Activated T-cell treated with anti-CD3 and anti-CD28 coated beads, Interleukin-2, amount 50 U/mL, for 24 hours (primary cell): ENCODE results near the gene G6PC3.
"Not testable (repeated sequence)": the region's sequence is repeated elsewhere in the genome, so short reads cannot be mapped to it uniquely, and the experiment has no call there.

Experiments used
- DNase-seq: peaks from one replicate; pipeline ENCODE4 v3.0.0-alpha.2; 2020
- H3K27ac Mint-ChIP-seq: 2 replicates; pipeline ENCODE4 v1.8.0; 2020; ENCODE audit warnings: mild to moderate bottlenecking, mixed read lengths
- H3K27me3 Mint-ChIP-seq: 2 replicates; pipeline ENCODE4 v1.8.0; 2020; ENCODE audit warnings: mixed read lengths
- H3K36me3 Mint-ChIP-seq: 2 replicates; pipeline ENCODE4 v1.8.0; 2020; ENCODE audit warnings: low read depth, mixed read lengths
- H3K4me1 Mint-ChIP-seq: 2 replicates; pipeline ENCODE4 v1.8.0; 2020; ENCODE audit warnings: low read depth, mixed read lengths
- H3K4me3 Mint-ChIP-seq: 2 replicates; pipeline ENCODE4 v1.8.0; 2020; ENCODE audit warnings: mild to moderate bottlenecking, moderate library complexity, mixed read lengths
- H3K9me3 Mint-ChIP-seq: 2 replicates; pipeline ENCODE4 v1.8.0; 2020; ENCODE audit warnings: mixed read lengths

Gene G6PC3

DNA sequence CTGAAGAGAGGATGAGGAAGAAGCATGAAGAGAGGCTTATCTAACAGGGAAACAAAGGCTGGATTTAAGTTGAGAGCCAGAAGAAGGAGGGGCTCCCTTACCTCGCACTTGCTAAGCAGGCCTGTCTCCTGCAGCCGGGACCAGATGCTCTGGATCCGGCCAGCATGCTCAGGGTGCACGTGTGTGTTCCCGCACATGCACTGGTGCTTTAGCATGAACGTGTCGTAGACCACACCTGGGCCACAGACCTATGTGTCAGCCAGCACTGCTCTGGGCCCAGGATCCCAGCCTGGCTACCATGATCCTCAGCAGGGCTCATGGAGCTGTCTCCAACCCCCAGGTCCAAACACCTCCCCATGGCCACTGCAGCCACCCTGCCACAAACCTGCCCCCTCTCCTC, 14.4 kb downstream of the G6PC3 start:
- Mint-ChIP-seq H3K4me3 (no peak overlapping the region), H3K36me3 (peaks cover 50% of the 10 kb centered on the region), H3K27ac (peak overlapping the region; percentile 22), H3K9me3 (no peaks in the 10 kb centered on the region), H3K4me1 (peaks cover 20% of the 10 kb centered on the region), H3K27me3 (no peaks in the 10 kb centered on the region)
- DNase-seq, result no peak

DNA sequence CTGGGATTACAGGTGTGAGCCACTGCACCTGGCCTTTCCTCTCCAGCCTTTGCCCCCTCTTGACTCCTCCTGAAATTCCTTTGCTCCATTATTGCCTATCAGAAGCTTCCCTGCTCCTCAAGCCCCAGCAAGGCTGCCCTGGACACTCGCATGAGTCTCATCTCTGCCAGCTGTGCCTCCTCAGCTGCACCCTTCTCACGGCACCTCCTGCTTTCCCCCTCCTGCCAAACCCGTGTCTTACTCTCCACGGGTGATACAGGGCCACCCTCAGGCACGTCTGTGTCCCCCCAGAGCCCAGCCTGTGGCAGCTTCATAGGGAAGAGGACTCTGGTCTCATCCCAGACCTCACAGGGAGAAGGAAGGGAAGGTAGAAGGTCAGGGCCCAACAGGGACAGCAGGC, 15.4 kb downstream of the G6PC3 start:
- Mint-ChIP-seq H3K27ac (peak overlapping the region; percentile 72), H3K36me3 (peaks cover 42% of the 10 kb centered on the region), H3K4me1 (peaks cover 20% of the 10 kb centered on the region), H3K27me3 (no peaks in the 10 kb centered on the region), H3K9me3 (no peaks in the 10 kb centered on the region), H3K4me3 (no peak overlapping the region)
- no peak for DNase-seq

DNA sequence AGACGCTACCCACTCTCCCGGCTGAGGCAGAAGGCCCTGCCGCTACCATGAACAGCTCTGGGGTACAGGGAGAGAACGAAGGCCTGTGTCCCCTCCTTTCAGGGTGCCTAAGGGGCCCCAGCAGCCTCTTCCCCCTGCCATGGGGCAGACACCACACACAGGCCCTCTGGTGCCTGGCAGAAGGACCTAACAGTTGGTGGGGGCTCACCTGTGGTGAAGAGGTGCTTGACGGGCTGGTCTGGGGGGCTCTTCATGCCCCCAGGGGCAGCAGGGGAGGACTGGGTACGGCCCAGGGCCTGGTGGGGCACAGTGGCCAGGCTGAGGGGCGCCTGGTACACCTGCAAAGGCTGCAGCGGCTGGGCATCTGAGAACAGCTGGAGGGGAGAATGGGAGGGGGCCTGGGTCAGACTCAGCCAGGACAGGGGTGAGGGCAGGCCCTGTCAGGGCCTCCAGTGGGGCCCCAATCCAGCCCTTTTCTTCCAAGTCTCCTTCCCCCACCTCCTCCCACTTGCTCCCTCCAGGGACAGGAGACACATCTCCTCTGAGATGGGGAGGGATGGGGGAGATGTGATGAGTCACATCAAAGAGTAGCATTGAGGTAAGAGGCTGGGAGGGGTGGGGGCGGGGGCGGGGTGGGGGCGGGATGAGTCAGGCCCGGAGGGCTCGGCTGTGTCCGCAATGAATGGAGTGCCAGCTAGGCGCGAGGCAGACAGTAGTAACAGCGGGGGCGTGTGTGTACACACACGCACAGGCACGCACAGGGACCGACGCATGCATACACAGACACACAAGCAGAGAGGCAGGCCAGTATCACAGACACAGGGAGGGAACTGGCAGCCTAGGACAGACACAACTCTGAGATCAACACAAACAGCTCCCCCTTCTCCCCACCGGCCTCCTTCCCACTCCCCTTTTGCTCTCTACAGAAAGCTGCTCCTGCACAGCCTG, 16.1 kb downstream of the G6PC3 start:
- DNase-seq, result peak; percentile 70
- no peaks in the 10 kb centered on the region for H3K27me3 Mint-ChIP-seq
- no peaks in the 10 kb centered on the region for H3K9me3 Mint-ChIP-seq
- peaks cover 20% of the 10 kb centered on the region for H3K4me1 Mint-ChIP-seq
- peak overlapping the region; percentile 80 for H3K27ac Mint-ChIP-seq
- H3K36me3 Mint-ChIP-seq, result peaks cover 46% of the 10 kb centered on the region
- H3K4me3 Mint-ChIP-seq, result no peak overlapping the region

DNA sequence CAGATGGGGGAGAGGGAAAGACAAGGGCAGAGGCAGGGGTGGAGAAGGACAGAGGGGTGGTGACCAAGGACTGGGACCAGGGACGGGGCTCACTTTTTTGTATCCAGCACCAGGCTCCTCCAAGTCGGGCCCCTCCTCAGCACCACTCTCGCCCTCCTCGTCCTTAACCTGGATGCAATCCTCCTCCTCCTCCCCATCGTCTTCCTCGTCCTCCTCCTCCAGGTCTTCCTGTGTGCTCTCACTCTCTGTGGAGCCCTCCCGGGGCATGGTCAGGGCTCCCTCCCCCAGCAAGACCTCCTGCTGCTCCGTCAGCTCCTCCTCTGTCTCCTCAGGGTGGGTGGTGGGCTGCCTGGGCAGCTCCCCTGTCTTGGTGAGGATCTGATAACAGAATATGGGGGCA, 16.8 kb downstream of the G6PC3 start:
- DNase-seq, result no peak
- H3K36me3 Mint-ChIP-seq, result peaks cover 46% of the 10 kb centered on the region
- H3K27ac Mint-ChIP-seq, result peak overlapping the region; percentile 80
- H3K9me3 Mint-ChIP-seq, result no peaks in the 10 kb centered on the region
- peaks cover 20% of the 10 kb centered on the region for H3K4me1 Mint-ChIP-seq
- H3K27me3 Mint-ChIP-seq, result no peaks in the 10 kb centered on the region
- H3K4me3 Mint-ChIP-seq, result no peak overlapping the region

DNA sequence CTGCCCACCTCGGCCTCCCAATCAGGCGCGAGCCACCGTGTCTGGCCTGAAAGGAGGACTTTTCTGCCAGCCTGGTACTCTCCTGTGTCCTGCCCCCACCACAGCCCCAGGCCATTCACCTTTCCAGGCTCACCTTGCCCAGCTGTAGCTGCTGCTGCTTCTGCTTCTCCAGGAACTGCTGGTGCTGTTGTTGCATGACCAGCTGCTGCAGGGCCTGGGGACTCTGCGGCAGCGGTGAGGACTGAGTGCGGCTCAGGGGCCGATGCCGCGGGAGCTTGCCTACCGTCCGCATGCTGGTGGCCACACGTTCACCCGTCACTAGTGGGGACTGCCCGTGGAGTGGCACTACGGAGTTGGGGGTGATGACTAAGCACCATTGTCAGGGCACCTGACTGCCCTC, 17.7 kb downstream of the G6PC3 start:
- H3K4me1 Mint-ChIP-seq, result peaks cover 20% of the 10 kb centered on the region
- H3K27ac Mint-ChIP-seq, result peak overlapping the region; percentile 29
- no peak overlapping the region for H3K4me3 Mint-ChIP-seq
- DNase-seq, result no peak
- H3K36me3 Mint-ChIP-seq, result peaks cover 42% of the 10 kb centered on the region
- no peaks in the 10 kb centered on the region for H3K27me3 Mint-ChIP-seq
- no peaks in the 10 kb centered on the region for H3K9me3 Mint-ChIP-seq

DNA sequence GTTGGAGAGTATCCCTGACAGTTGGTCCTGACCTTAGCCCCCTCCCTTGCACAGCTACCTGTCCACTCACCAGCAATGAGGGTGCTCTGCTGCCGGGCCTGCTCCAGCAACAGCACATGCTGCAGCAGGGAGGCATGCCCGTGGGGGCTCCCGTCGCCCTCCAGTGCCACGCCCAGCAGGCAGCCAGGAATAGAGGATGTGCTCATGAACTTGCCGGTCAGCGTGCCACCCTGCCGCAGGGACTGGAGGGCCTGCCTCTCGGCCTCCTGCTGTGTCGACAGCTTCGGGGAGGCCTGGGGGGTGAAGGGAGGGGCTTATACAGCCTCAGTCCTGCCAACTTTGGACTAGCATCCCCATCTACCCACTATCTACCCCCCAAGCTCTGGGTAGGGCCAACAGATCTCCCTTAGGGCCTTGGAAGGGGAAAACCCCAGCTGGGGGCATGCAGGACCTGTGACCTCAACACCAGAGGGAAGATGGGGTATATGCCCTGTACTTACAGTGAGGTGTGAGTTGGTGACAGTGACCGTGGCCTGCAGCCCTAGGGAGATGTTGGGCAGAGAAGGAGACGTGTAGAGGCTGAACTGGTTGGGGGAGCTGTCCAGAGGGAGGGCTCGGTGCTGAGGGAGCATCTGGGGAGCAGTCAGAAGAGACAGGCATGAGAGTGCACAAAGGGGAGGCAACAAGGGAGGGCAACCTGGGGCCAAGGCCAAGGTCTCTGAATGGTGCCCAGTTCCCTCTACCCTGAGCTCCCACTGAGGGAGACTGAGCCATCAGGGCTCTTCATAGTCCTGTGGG, 20.9 kb downstream of the G6PC3 start:
- H3K27me3 Mint-ChIP-seq, result no peaks in the 10 kb centered on the region
- H3K27ac Mint-ChIP-seq, result no peak overlapping the region
- no peak for DNase-seq
- peaks cover 33% of the 10 kb centered on the region for H3K36me3 Mint-ChIP-seq
- no peak overlapping the region for H3K4me3 Mint-ChIP-seq
- H3K9me3 Mint-ChIP-seq, result no peaks in the 10 kb centered on the region
- H3K4me1 Mint-ChIP-seq, result peaks cover 28% of the 10 kb centered on the region

DNA sequence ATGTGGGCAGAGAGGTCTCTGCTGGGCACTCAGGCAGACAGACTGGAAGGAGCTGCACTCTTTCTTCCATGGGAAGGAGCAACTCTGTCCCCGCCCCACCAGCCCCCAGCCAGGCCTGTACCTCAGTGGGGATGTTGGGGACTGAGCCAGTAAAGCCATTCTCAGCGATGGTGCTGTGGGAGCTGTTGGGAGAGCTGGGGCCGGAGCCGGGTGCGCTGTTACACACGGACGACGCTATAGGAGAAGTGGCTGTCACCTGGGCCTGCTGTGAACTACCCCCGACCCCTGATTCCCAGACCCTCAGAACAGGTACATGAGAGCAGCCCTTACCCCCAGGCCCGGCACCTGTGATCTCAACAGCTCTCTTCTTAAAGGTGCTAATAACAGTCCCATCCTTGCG, 21.5 kb downstream of the G6PC3 start:
- peaks cover 22% of the 10 kb centered on the region for H3K4me1 Mint-ChIP-seq
- H3K27ac Mint-ChIP-seq, result no peak overlapping the region
- H3K9me3 Mint-ChIP-seq, result no peaks in the 10 kb centered on the region
- peaks cover 31% of the 10 kb centered on the region for H3K36me3 Mint-ChIP-seq
- H3K27me3 Mint-ChIP-seq, result no peaks in the 10 kb centered on the region
- no peak for DNase-seq
- no peak overlapping the region for H3K4me3 Mint-ChIP-seq

DNA sequence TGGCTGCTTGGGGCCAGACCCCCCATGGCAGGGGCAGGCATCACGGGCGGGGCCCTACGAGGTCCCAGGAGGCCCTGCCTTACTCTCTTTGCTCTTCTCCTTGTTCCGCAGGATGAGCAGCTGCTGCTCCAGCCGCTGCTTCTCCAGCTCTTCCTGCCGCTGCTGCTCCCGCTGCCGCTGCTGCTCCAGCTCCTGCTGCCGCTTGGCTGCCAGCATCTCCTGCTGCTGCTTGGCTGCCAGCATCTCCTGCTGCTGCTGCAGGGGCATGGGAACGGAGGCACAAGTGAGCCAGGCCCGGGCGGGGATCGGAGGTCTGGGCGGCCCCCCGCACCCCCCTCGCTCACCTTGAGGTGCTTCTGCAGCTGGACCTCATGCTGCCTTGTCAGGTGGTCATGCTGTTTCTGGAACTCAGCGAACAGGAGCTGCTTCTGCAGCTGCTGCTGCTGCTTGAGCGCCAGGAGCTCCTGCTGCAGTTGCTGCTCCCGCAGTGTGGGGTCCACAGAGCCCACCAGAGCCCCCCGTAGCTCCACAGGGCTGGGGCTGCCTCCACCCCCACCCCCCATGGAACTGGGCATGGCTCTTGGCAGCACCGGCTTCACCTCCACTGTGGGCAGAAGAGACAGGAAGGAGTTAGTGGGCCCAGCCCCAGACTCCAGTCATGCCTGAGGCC, 22.8 kb downstream of the G6PC3 start:
- H3K4me1 Mint-ChIP-seq, result peaks cover 18% of the 10 kb centered on the region
- no peaks in the 10 kb centered on the region for H3K27me3 Mint-ChIP-seq
- no peak for DNase-seq
- no peak overlapping the region for H3K27ac Mint-ChIP-seq
- no peak overlapping the region for H3K4me3 Mint-ChIP-seq
- no peaks in the 10 kb centered on the region for H3K9me3 Mint-ChIP-seq
- H3K36me3 Mint-ChIP-seq, result peaks cover 23% of the 10 kb centered on the region

DNA sequence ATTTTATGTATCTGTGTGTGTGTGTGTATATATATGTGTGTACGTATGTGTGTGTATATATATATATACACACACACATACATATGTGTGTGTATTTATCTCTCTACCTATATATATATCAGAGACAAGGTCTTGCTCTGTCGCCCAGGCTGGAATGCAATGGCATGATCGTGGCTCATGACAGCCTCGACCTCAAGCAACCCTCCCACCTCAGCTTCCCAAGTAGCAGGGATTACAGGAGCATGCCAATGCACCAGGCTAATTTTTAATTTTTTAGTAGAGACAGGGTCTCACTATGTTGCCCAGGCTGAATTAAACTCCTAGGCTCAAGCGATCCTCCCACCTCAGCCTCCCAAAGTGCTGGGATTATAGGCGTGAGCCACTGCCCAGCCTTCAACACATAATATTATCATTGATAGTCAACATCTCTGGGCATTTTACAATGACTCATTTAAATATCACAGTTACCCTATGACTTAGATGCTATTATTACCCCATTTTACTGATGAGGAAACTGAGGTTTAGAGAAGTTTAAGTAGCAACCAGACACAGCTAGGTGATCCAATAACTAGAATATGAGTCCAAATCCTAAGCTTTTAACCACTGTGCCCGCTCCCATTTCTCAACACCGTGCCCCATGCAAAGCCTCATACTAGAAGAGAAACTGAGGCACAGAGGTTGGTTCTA, 24.3 kb downstream of the G6PC3 start:
- H3K9me3 Mint-ChIP-seq, result no peaks in the 10 kb centered on the region
- peaks cover 15% of the 10 kb centered on the region for H3K4me1 Mint-ChIP-seq
- no peaks in the 10 kb centered on the region for H3K27me3 Mint-ChIP-seq
- H3K36me3 Mint-ChIP-seq, result peaks cover 17% of the 10 kb centered on the region
- H3K27ac Mint-ChIP-seq, result no peak overlapping the region
- no peak overlapping the region for H3K4me3 Mint-ChIP-seq
- no peak for DNase-seq

DNA sequence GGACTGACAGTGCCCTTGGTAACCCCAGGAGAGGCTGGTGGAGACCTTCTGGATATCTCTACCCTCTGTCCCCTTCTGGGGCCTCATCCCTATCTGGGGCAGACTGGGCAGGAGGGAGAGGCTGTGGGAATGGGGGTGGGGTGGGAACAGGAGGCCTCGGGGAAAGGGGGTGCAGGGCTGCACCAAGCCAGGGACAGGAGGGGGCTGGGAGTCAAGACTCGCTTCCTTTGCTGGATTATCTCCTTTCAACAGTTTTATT, 24.8 kb downstream of the G6PC3 start:
- Mint-ChIP-seq H3K4me1 (peaks cover 15% of the 10 kb centered on the region), H3K4me3 (no peak overlapping the region), H3K27ac (no peak overlapping the region), H3K36me3 (peaks cover 17% of the 10 kb centered on the region), H3K27me3 (no peaks in the 10 kb centered on the region), H3K9me3 (no peaks in the 10 kb centered on the region)
- DNase-seq, result no peak

DNA sequence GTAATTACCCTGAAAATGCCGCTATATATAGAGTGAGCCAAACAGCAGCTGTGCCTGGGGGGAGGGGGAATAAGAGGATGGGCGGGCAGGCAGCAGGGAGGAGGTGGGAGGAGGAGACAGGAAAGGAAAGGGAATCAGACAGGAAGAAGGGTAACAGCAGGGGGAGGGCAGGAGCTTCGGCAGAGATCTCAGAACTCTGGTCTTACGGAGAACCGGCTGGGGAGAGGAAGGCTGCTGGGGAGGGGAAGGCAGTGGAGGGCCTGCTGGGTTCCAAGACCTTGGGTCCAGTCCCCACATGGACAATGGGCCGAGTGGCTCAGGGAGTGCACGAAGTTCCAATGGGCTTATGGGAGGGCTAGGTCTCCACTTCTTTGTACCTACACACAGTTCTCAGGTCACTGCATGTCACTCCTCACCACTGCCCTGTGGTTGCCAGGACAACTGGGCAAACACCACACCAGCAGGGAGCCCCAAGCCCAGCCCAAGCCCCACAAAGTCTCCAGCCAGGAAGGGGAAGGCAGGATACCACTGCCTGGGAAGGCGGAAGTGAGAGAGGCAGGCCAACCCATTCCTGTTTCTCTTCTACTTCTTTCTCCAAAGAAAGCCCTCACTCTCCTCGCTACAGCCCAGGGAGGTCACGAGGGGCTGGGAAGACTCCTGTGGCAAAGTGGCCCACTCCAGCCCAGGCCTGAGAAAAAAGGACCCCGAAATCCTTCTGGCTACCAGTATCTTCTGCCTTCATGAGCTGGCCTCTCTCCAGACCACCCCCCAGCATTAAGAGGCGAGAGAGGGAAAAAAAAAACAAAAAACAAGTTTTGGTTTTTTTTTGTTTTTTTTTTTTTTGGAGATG, 25.3 kb downstream of the G6PC3 start:
- DNase-seq, result no peak
- Mint-ChIP-seq H3K27ac (peak overlapping the region; percentile 67), H3K36me3 (peaks cover 16% of the 10 kb centered on the region), H3K27me3 (no peaks in the 10 kb centered on the region), H3K9me3 (no peaks in the 10 kb centered on the region), H3K4me1 (peaks cover 15% of the 10 kb centered on the region), H3K4me3 (peak overlapping the region; percentile 15)

DNA sequence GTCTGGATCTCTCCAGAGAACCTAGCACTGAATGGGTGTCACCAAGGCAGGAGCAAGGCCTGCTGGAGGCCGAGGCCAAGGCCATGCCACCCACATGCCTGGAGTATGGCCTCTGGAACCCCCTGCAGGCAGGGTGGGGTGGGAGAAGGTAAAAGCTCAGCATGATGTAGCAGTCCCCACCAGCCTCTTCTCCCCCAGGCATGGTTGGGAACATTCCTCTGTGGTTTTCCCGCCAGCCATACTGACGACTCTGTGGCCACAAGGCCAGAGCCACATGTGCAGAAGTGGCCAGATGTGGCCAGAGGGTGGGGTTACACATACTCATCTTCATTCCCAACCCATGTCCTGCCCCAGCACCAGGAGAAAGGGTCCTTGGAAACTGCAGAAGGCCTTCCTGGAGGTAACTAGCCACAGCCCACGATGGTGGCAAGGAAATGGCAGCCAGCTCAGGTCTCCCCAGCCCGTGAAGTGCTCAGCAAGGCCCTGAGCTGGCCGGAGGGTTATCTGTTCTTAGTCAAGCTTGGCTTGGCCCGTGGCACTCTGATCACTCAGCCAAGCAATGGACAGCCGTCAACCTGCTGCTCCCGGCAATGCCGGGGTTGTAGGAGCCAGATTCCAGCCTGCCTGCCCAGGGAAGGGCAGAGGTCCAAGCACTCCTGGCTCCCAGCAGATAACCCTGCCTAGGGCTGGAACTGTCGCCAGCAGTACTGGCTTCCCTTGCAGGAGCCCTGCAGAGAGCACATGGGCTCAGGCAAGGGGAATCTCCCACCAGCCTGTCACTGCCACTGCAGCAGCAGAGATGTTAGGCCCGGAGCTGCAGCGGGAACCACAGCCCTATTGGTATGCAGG, 26.8 kb downstream of the G6PC3 start:
- no peaks in the 10 kb centered on the region for H3K9me3 Mint-ChIP-seq
- peaks cover 15% of the 10 kb centered on the region for H3K4me1 Mint-ChIP-seq
- H3K36me3 Mint-ChIP-seq, result peaks cover 4% of the 10 kb centered on the region
- no peak for DNase-seq
- no peaks in the 10 kb centered on the region for H3K27me3 Mint-ChIP-seq
- H3K27ac Mint-ChIP-seq, result no peak overlapping the region
- H3K4me3 Mint-ChIP-seq, result no peak overlapping the region

DNA sequence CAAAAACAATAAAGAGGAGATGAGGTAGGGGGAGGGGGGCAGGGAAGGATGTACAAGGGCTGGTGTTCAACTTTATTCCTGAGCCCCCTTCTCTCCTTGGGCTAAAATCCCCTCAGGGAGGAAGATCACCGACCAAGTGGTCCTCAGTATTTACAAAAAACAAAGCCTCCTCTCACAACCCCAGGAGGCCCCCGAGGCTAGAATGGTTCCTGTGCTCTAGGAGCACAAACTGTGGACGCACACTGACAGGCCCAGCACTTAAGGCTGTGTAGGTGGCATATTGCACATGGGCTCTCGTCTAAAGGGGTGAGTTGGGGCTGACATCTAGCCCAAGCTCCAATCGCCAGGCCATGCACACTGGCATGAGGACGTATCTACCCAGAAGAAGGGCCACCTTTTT, 31.3 kb downstream of the G6PC3 start:
- not testable (repeated sequence) for H3K4me3 Mint-ChIP-seq, H3K4me1 Mint-ChIP-seq, H3K27me3 Mint-ChIP-seq, H3K27ac Mint-ChIP-seq, H3K9me3 Mint-ChIP-seq, DNase-seq, H3K36me3 Mint-ChIP-seq
